GM18870 (cell line): ENCODE results near the gene LZTFL1.

Experiments
- ATAC-seq: cut with Tn5 transposase; IDR thresholded peaks from one replicate; pipeline ENCODE4 v1.9.1; 2021; ENCODE audit warnings: moderate library complexity; ENCODE audit not compliant: unreplicated experiment

LZTFL1 gene

GRCh38 chr3:45814322-45814721, 27.6 kb downstream of the LZTFL1 start:
- ATAC-seq, result no peak

GRCh38 chr3:45807681-45808540, 34.0 kb downstream of the LZTFL1 start:
- ATAC-seq, result no peak

GRCh38 chr3:45807133-45807532, 34.8 kb downstream of the LZTFL1 start:
- ATAC-seq, result no peak

GRCh38 chr3:45806072-45806471, 35.8 kb downstream of the LZTFL1 start:
- no peak for ATAC-seq

DNA sequence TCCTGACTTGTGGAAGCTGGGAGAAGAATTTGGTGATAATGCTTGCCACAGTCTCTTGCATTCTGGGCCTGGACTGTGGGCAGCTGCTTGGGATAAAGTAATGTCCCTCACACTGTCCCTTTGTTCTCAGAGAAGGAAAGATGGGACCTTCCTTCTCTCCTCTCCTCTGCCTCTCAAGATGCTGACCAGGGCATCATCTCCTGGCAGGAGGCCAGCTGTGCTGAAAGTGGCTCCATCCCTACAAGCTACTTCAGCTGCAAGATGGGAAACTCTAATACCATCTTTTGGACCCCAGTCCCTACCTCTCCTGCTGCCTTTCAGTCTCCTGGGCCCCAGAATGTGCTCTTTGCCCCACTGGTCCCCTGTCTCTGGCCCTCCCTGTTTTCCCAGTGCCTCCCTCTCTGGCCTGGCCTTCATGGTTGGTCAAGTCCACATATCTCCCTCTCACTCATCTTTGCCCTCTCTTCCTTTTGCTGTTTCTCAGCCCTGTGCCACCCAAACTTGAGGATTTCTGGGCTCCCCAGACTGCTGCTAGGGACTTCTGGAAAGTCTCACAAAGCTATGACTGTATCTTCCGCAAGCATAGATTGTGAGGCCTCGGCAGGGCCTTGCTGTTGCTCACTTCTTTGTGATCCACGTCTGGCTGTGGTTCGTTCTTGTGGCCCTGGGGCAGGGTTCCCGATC, 38.5 kb downstream of the LZTFL1 start:
- ATAC-seq, result no peak

DNA sequence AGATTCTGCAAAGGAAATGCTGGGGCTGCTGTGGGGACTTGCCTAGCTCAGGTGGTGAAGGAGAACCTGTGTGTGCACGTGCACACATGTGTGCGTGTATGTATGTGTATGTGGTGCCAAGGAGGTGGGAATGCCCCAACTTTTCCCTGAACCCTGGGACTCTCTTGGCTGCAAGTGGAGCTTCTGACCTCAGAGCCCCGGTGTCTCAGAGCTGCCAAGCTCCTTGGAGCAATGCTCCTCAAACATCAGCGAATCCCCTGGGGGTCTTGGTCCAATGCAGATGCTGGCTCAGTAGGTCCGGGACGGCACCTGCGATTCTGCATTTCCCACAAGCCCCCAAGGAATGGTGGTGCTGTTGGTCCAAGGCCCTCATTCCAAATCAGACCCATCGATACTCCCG, 39.8 kb downstream of the LZTFL1 start:
- ATAC-seq, result no peak

GRCh38 chr3:45800611-45801010, 41.3 kb downstream of the LZTFL1 start:
- ATAC-seq, result no peak

GRCh38 chr3:45799586-45799985, 42.3 kb downstream of the LZTFL1 start:
- no peak for ATAC-seq

GRCh38 chr3:45798034-45798433, 43.9 kb downstream of the LZTFL1 start:
- ATAC-seq, result no peak

GRCh38 chr3:45796902-45797637, 44.8 kb downstream of the LZTFL1 start:
- ATAC-seq, result no peak

- ATAC-seq, result no peak
These were observed 45.8 kb downstream of the LZTFL1 start, which contains the start of gene SLC6A20 for GRCh38 chr3:45795882-45796765. Gene SLC6A20, minus strand, starts transcription at chr3:45796536. Its CDS starts 117 bp downstream, at chr3:45796419.

- no peak for ATAC-seq
These were observed 46.4 kb downstream of the LZTFL1 start for GRCh38 chr3:45795509-45795881.

- ATAC-seq, result no peak
These were observed 47.3 kb downstream of the LZTFL1 start for GRCh38 chr3:45794660-45795059.

- ATAC-seq, result no peak
These were observed 47.8 kb downstream of the LZTFL1 start for GRCh38 chr3:45794177-45794560.

DNA sequence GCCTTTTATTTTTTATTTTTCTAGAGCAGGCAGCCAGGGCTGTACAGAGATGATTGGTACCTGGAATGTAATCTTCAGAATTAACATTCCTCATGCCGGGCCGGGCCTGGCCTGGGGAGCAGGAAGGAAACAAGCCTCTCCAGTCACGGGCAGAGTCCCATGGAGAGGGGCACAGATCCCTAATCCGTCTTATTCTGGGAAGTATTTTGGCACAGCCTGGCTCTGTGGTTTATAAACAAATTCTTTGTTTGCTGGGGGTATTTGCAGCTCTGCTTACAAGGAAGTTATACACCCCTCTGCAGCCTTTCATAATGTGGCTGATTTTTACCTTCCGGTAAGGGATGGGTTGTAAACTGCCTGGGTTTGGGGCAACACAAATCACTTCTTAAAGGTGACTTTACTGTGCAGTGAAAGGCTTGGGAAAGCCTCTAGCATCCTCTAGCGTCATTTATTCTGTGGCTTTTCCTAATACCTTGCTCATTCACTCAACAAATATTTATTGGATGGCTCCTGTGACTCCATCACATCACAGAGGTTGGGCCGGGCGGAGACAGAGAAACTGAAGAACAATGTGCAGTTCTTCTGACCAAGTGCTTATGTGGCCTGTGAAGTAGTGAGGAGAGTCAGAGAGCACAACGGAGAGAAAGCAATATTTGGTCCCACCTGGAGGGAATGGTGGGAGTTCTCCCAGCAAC, 48.3 kb downstream of the LZTFL1 start:
- no peak for ATAC-seq

DNA sequence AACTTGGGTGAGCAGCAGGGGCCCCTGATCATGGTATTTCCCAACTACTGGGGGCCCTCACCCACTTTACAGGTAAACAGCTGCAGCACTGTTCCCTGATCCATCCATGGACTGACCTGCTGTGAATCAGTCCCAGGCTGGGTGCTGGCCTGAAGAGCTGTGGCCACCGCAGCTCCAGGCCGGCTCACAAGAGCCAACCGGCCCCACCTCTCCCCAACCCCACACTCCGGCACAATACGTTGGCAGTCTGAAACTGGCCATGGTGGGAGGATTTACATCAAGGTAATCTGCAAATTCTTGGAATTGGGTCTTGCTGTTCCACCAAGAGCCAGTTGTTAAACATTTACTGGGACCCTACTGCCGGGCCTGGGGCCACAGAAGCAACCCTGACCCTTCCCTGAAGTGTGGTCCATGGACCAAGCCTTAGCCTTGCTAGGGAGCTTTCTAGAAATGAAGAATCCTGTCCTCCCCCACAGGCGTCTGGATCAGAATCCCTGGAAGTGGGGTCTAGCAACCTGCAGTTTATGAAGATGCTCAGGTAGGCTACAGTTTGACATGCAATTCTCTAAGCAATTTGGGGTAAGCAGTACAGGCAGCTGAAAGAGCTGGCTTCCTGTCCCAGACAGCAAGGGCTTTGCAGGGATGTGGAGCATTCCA, 49.3 kb downstream of the LZTFL1 start:
- ATAC-seq, result no peak

GRCh38 chr3:45792036-45792435, 49.9 kb downstream of the LZTFL1 start:
- no peak for ATAC-seq

DNA sequence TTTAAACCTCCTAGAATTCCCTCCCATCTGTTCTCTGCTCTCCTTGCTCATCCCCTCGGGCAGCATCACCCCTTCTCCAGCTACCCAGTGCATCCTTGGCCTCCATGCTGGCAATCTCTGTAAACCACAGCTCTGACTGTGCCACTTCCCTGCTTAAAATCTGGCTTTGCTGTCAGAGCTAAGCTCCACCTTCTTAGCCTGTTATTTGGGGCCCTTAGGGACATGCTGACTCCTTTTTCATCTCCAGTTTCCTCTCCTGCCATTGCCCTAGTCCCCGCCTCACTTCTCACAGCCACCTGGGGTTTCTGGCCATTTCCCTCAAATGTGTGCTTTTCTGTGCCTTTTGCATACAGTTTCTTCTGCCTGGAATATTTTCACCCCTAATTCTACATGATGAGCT, 51.3 kb downstream of the LZTFL1 start:
- ATAC-seq, result no peak

DNA sequence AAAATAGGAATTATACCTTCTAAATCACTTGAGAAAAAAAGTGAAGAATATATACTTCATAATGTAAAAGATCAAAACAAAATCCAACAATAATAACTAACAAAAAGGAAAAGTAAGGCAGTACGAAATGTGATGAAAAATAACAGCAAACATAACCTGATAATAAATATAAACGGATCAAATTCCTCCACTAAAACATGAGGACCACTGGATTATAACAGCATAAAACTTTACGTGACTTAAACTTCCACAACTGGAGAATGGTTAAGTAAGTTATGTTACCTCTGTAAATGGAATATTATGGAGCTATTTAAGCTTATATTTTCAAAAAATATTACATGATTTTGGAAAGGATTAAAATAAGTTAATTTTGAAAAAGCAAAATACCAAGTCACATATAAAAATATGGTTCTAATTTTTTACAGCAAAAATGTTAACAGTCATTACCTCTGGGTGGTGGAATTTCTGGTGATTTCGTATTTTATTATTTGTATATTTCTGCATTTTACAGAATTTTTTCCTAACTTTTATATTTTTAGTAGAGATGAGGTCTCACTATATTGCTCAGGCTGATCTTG, 52.6 kb downstream of the LZTFL1 start:
- ATAC-seq, result no peak
